Transverse colon (tissue), 4 donors: Measurements from ENCODE around the gene CD300H.

Experiments used
- CTCF ChIP-seq, 5 experiments: fragments of 200-600 bp in 3 of 5; fragments of 450-650 bp in 2 of 5; sonication (generic) in 3 of 5; IDR thresholded peaks; 1 replicate in 2 of 5; 2 replicates in 3 of 5; pipeline ENCODE4 v1.5.1; 2016 to 2017; ENCODE audit warnings: antibody characterized with exemption in 5 of 5, inconsistent platforms in 3 of 5, mild to moderate bottlenecking in 2 of 5, moderate library complexity in 1 of 5
- POLR2A ChIP-seq: fragments of 450-650 bp; IDR thresholded peaks from one replicate; pipeline ENCODE4 v1.6.1; 2016; ENCODE audit warnings: antibody characterized with exemption, mild to moderate bottlenecking, moderate library complexity
- POLR2AphosphoS5 ChIP-seq, 3 donors: sonication (generic); formaldehyde crosslinking; IDR thresholded peaks; one replicate each; pipeline ENCODE4 v1.6.1; 2016; ENCODE audit warnings: antibody characterized with exemption in 3 of 3

GRCh38 chr17:74544991-74545842 lies 22.1 kb downstream of the CD300H start:
- TF ChIP-seq CTCF (IDR thresholded peaks at IDR 0.05) (no peak), POLR2A (no peak), POLR2AphosphoS5 (IDR thresholded peaks at IDR 0.05) (no peak)
